Fibroblast of lung (primary cell): ENCODE data around the gene S100A4. TPM values are rescaled to one million over a fixed set of nuclear protein-coding genes. Genes with fewer than 3 reads are reported as not detected.
"Not testable (repeated sequence)": the region's sequence is repeated elsewhere in the genome, so short reads cannot be mapped to it uniquely, and the experiment has no call there.

Source experiments
- DNase-seq, 2 donors: peaks; one replicate each; pipeline versions ENCODE4 v3.0.0 to v3.0.0-alpha.2; 2010; ENCODE audit warnings: low read depth in 2 of 2
- H2AFZ ChIP-seq: 2 replicates; pipeline ENCODE4 v1.5.1; 2012; ENCODE audit warnings: low read length, control low read depth, inconsistent platforms
- H3K27ac ChIP-seq: 2 replicates; pipeline ENCODE4 v1.5.1; 2011; ENCODE audit warnings: low read length, control low read depth; ENCODE audit not compliant: insufficient read depth
- H3K27me3 ChIP-seq: 2 replicates; pipeline ENCODE4 v1.5.1; 2011; ENCODE audit warnings: mild to moderate bottlenecking, low read length; ENCODE audit not compliant: control insufficient read depth, insufficient read depth
- H3K36me3 ChIP-seq: 2 replicates; pipeline ENCODE4 v1.5.1; 2011; ENCODE audit warnings: low read length; ENCODE audit not compliant: control insufficient read depth, insufficient read depth
- H3K4me1 ChIP-seq: 2 replicates; pipeline ENCODE4 v1.5.1; 2011; ENCODE audit warnings: low read length; ENCODE audit not compliant: control insufficient read depth, insufficient read depth; ENCODE audit errors: extremely low read depth
- H3K4me2 ChIP-seq: 2 replicates; pipeline ENCODE4 v1.5.1; 2011; ENCODE audit warnings: low read length, control low read depth; ENCODE audit not compliant: insufficient read depth; ENCODE audit errors: extremely low read depth
- H3K4me3 ChIP-seq, 4 experiments: fragments of 200-600 bp in 1 of 4; sonication (generic) in 1 of 4; replicated peaks in 1 of 4; 2 replicates each; pipeline ENCODE4 v1.5.1; 2011 to 2016; ENCODE audit warnings: low read length in 4 of 4, low read depth in 3 of 4, mild to moderate bottlenecking in 3 of 4, control low read depth in 2 of 4, inconsistent platforms in 1 of 4, mixed read lengths in 1 of 4; ENCODE audit not compliant: insufficient read depth in 1 of 4; ENCODE audit errors: control extremely low read depth in 1 of 4
- H3K79me2 ChIP-seq: 2 replicates; pipeline ENCODE4 v1.5.1; 2012; ENCODE audit warnings: mild to moderate bottlenecking, low read length, inconsistent platforms; ENCODE audit not compliant: control insufficient read depth, insufficient read depth
- H3K9ac ChIP-seq: 2 replicates; pipeline ENCODE4 v1.5.1; 2011; ENCODE audit warnings: mild to moderate bottlenecking, low read length, control low read depth; ENCODE audit not compliant: insufficient read depth
- H3K9me3 ChIP-seq: 2 replicates; pipeline ENCODE4 v1.5.1; 2012; ENCODE audit warnings: low read depth, low read length; ENCODE audit not compliant: control insufficient read depth, insufficient read depth
- H4K20me1 ChIP-seq: 2 replicates; pipeline ENCODE4 v1.5.1; 2011; ENCODE audit warnings: low read length; ENCODE audit not compliant: control insufficient read depth, insufficient read depth; ENCODE audit errors: extremely low read depth
- EZH2 ChIP-seq: IDR thresholded peaks from 2 replicates; pipeline ENCODE4 v1.5.1; 2012; ENCODE audit warnings: low read length, control low read depth, mild to moderate bottlenecking; ENCODE audit errors: missing control alignments
- polyA plus RNA-seq, 2 donors: library from polyadenylated mRNA; depleted of rRNA in 1 of 2; stranded (reverse) in 1 of 2; unstranded in 1 of 2; fragments of >200 nt; gene quantifications; 2 replicates each; pipeline ENCODE4 v1.2.1, GENCODE V29; 2011 to 2012; ENCODE audit warnings: missing spikeins in 1 of 2
- total RNA-seq: library from RNA; depleted of rRNA; stranded (reverse); fragments of >200 nt; gene quantifications from 2 replicates; pipeline ENCODE4 v1.2.1, GENCODE V29; 2014
- TF ChIP-seq, protein P1 (sequence below), 2 donors: IDR thresholded peaks in 1 of 2; conservative IDR thresholded peaks in 1 of 2; 1 replicate in 1 of 2; 2 replicates in 1 of 2; pipeline ENCODE4 v1.5.1; 2011 to 2012; ENCODE audit warnings: low read length in 2 of 2, control low read depth in 1 of 2, inconsistent platforms in 1 of 2, low read depth in 1 of 2, mild to moderate bottlenecking in 1 of 2

S100A4 gene
- total and polyA plus RNA-seq, 2 donors (not counting 1 experiment from before 2014, with no cell fraction given) = 287 to 371 TPM

GRCh38 chr1:153578490-153578889, 32.9 kb upstream of the S100A4 start:
- H3K79me2 ChIP-seq = no peaks in the 10 kb centered on the region
- no peak overlapping the region for H3K4me3 ChIP-seq
- H3K27ac ChIP-seq = no peak overlapping the region
- H3K27me3 ChIP-seq = no peaks in the 10 kb centered on the region
- H2AFZ ChIP-seq = no peak overlapping the region
- no peaks in the 10 kb centered on the region for H3K9me3 ChIP-seq
- peak in 1 of 2 donors; percentile 35 for DNase-seq
- TF ChIP-seq, protein P1, sequence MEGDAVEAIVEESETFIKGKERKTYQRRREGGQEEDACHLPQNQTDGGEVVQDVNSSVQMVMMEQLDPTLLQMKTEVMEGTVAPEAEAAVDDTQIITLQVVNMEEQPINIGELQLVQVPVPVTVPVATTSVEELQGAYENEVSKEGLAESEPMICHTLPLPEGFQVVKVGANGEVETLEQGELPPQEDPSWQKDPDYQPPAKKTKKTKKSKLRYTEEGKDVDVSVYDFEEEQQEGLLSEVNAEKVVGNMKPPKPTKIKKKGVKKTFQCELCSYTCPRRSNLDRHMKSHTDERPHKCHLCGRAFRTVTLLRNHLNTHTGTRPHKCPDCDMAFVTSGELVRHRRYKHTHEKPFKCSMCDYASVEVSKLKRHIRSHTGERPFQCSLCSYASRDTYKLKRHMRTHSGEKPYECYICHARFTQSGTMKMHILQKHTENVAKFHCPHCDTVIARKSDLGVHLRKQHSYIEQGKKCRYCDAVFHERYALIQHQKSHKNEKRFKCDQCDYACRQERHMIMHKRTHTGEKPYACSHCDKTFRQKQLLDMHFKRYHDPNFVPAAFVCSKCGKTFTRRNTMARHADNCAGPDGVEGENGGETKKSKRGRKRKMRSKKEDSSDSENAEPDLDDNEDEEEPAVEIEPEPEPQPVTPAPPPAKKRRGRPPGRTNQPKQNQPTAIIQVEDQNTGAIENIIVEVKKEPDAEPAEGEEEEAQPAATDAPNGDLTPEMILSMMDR (conservative IDR thresholded peaks at IDR 0.05 in 1 of 2, IDR thresholded peaks at IDR 0.05 in 1 of 2; ENCODE audit: low read depth in 1 of 2, low read length in 2 of 2) = no peak
- no peak for TF ChIP-seq EZH2
- no peaks in the 10 kb centered on the region for H3K36me3 ChIP-seq
- H3K4me2 ChIP-seq = no peak overlapping the region
- no peak overlapping the region for H3K9ac ChIP-seq
- H3K4me1 ChIP-seq = peaks cover 11% of the 10 kb centered on the region
- H4K20me1 ChIP-seq = no peaks in the 10 kb centered on the region

- Histone ChIP-seq H2AFZ (peak overlapping the region; percentile 51), H4K20me1 (no peaks in the 10 kb centered on the region), H3K4me3 (no peak overlapping the region), H3K9me3 (no peaks in the 10 kb centered on the region), H3K9ac (no peak overlapping the region), H3K27ac (no peak overlapping the region), H3K4me2 (no peak overlapping the region), H3K4me1 (peaks cover 16% of the 10 kb centered on the region), H3K36me3 (no peaks in the 10 kb centered on the region), H3K79me2 (no peaks in the 10 kb centered on the region), H3K27me3 (no peaks in the 10 kb centered on the region)
- no peak for DNase-seq
- TF ChIP-seq EZH2 = no peak
- TF ChIP-seq, protein P1 (conservative IDR thresholded peaks at IDR 0.05 in 1 of 2, IDR thresholded peaks at IDR 0.05 in 1 of 2; ENCODE audit: low read depth in 1 of 2, low read length in 2 of 2) = no peak
Observed at GRCh38 chr1:153577624-153578051, 32.0 kb upstream of the S100A4 start.

- Histone ChIP-seq H3K9ac (no peak overlapping the region), H3K9me3 (no peaks in the 10 kb centered on the region), H3K4me3 (no peak overlapping the region), H3K4me2 (no peak overlapping the region), H4K20me1 (no peaks in the 10 kb centered on the region), H3K4me1 (peaks cover 16% of the 10 kb centered on the region), H3K27me3 (no peaks in the 10 kb centered on the region), H3K27ac (no peak overlapping the region), H3K79me2 (no peaks in the 10 kb centered on the region), H3K36me3 (no peaks in the 10 kb centered on the region), H2AFZ (no peak overlapping the region)
- TF ChIP-seq, protein P1 (conservative IDR thresholded peaks at IDR 0.05 in 1 of 2, IDR thresholded peaks at IDR 0.05 in 1 of 2; ENCODE audit: low read depth in 1 of 2, low read length in 2 of 2) = no peak
- no peak for TF ChIP-seq EZH2
- DNase-seq = no peak
Observed at GRCh38 chr1:153577138-153577537, 31.5 kb upstream of the S100A4 start.

DNA sequence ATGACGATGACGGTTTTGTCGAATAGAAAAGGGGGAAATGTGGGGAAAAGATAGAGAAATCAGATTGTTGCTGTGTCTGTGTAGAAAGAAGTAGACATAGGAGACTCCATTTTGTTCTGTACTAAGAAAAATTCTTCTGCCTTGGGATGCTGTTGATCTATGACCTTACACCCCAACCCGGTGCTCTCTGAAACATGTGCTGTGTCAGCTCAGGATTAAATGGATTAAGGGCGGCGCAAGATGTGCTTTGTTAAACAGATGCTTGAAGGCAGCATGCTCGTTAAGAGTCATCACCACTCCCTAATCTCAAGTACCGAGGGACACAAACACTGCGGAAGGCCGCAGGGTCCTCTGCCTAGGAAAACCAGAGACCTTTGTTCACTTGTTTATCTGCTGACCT, 29.9 kb upstream of the S100A4 start:
- H2AFZ ChIP-seq, H3K4me2 ChIP-seq, H3K4me3 ChIP-seq, H4K20me1 ChIP-seq, H3K36me3 ChIP-seq, DNase-seq, H3K27me3 ChIP-seq, H3K79me2 ChIP-seq, H3K9ac ChIP-seq, H3K9me3 ChIP-seq, H3K27ac ChIP-seq: not testable (repeated sequence)
- peaks cover 21% of the 10 kb centered on the region for H3K4me1 ChIP-seq

DNA sequence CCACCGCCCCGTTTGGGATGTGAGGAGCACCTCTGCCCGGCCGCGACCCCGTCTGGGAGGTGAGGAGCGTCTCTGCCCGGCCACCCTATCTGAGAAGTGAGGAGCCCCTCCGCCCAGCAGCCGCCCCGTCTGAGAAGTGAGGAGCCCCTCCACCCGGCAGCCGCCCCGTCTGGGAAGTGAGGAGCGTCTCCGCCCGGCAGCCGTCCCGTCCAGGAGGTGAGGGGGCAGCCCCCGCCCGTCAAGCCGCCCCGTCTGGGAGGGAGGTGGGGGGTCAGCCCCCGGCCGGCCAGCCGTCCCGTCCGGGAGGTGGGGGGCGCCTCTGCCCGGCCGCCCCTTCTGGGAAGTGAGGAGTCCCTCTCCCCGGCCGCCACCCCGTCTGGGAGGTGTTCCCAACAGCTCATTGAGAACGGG, 29.5 kb upstream of the S100A4 start:
- not testable (repeated sequence) for H3K79me2 ChIP-seq, H3K27me3 ChIP-seq, H3K9me3 ChIP-seq, H3K36me3 ChIP-seq, H3K4me3 ChIP-seq, H3K27ac ChIP-seq, H4K20me1 ChIP-seq, H2AFZ ChIP-seq, H3K9ac ChIP-seq, H3K4me2 ChIP-seq, DNase-seq
- peaks cover 21% of the 10 kb centered on the region for H3K4me1 ChIP-seq
